GM21515 (cell line): ENCODE results near the gene PPP2R2C.

Experiments
- ATAC-seq: cut with Tn5 transposase; IDR thresholded peaks from one replicate; pipeline ENCODE4 v1.9.1; 2021; ENCODE audit not compliant: unreplicated experiment

PPP2R2C gene

GRCh38 chr4:6272863-6273660, 199.4 kb downstream of the PPP2R2C start:
- ATAC-seq = no peak

GRCh38 chr4:6271701-6272465, 200.5 kb downstream of the PPP2R2C start:
- ATAC-seq = no peak

- ATAC-seq = no peak
Observed at GRCh38 chr4:6271206-6271605, 201.2 kb downstream of the PPP2R2C start.

GRCh38 chr4:6270636-6271121, 201.7 kb downstream of the PPP2R2C start:
- no peak for ATAC-seq
